LHCN-M2 (cell line): ENCODE results near the gene ERH. TPM values are rescaled to one million over a fixed set of nuclear protein-coding genes. Genes with fewer than 3 reads are reported as not detected.

ENCODE experiments used
- DNase-seq: peaks from one replicate; pipeline ENCODE4 v3.0.0-alpha.2; 2012; ENCODE audit warnings: low read depth
- total RNA-seq: library from RNA; depleted of rRNA; stranded (reverse); fragments of >200 nt; gene quantifications from 2 replicates; pipeline ENCODE4 v1.2.3, GENCODE V29; 2014

The ERH gene
- total RNA-seq, 1 experiment from 2014 or later = 147 TPM

DNA sequence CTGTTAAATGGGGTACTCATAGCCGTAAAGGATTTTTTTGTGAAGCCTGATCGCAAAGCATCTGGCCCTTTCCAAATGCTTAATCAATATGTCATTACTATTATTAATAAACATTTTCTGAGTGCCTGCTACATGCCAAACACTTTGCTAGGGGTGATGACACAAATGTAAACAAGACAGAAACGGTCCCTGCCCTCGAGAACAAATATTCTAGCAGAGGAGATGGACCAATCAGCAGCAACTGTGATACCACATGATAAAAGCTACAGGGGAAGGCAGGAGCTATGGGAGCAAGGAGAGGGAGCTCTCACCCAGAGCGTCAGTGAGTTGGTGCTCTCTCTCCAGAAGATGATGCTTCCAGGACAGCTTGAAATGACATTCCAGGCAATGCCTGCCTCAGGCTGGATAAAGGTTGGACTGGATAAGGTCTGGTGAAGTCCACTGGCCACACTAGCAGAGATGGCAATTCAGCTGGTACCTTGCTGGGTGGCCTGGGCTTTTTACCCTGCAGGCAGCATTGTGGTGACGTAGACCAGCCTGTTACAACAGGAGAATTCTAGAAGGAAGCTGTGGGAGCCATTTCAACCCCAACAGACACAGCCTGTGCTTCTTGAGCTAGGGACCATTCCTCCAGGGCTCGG, 41.1 kb downstream of the ERH start:
- DNase-seq = no peak

- DNase-seq = peak; percentile 15
These were observed 42.4 kb downstream of the ERH start for GRCh38 chr14:69355607-69356281.

- no peak for DNase-seq
These were observed 42.9 kb downstream of the ERH start for GRCh38 chr14:69355154-69355597.

- DNase-seq = no peak
These were observed 43.5 kb downstream of the ERH start for GRCh38 chr14:69354383-69355153.

DNA sequence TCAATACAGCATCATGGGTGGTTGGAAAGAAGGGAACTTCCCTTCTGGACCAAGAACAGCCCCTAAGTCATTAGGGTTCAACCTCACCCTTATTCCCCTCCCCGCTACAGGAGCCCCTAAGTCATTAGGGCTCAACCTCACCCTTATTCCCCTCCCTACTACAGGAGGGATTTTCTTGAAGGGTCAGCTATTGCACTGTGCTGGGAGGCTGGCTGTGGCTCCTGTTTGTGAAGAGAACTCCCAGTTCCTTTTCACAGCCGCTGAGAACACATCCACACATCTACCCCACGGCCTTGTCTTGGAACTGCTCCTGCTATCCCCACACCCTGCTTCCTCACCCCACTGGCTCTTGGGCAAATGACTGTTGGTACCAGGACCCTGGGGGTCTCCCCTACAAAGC, 44.9 kb downstream of the ERH start:
- no peak for DNase-seq

DNA sequence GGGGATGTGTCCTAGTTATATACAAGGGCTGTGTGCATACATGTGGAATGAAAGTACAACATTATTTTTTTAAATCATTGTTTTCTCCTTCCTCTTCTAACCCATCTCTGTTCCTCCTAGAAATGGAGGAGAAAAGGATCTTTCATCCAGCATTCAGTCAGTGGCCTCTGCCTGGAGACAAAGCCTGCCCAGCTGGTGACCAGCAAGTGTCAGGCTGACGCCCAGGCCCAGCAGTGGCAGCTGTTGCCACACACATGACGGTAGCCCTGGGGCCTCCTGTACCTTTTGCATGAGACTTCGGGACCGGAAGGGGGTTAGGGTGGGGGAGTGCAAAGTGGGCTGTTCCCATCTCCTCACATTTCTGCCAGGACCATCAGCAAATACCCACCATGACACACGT, 46.2 kb downstream of the ERH start:
- DNase-seq = no peak

DNA sequence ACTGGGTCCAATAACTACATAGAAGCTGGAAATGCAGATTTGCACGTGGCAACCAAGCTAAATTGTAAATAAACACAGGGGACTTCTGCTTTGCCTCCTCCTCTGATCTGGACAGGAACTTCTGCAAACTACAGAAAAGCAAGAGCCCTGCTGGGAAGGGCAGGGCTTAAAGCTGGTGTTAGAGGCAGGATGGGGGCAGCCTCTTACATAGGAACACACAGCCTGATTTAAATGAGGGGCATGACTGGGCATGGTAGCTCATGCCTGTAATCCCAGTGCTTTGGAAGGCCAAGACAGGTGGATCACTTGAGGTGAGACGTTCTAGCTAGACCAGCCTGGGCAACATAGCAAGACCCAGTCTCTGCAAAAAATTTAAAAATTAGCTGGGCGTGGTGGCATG, 46.7 kb downstream of the ERH start:
- no peak for DNase-seq

- DNase-seq = no peak
These were observed 47.2 kb downstream of the ERH start for GRCh38 chr14:69350892-69351291.

- no peak for DNase-seq
These were observed 48.9 kb downstream of the ERH start for GRCh38 chr14:69349091-69349777.

- DNase-seq = no peak
These were observed 51.4 kb downstream of the ERH start for GRCh38 chr14:69346710-69347109.

DNA sequence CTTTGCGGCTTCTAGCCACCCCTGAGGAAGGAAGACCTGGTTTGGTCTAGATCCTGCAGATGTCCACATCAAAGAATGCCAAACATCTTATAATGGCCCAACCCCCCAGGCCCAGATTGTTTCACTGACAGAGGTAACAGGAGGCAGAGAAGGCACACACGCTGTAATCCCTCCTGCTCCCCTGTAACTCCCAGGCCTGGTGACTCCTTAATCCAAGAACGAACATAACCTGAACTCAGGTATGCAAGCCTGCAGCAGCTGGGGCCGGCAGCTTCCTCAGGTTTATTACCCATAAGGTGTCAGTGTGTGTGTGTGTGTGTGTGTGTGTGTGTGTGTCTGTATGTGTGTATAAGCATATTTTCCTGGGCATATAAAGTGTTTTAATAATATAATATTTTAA, 52.7 kb downstream of the ERH start:
- no peak for DNase-seq

GRCh38 chr14:69344171-69344570, 53.9 kb downstream of the ERH start:
- DNase-seq = no peak

GRCh38 chr14:69342928-69343525, 55.1 kb downstream of the ERH start:
- DNase-seq = no peak

GRCh38 chr14:69339426-69339825, 58.7 kb downstream of the ERH start:
- no peak for DNase-seq

- no peak for DNase-seq
These were observed 60.1 kb downstream of the ERH start for GRCh38 chr14:69337984-69338383.

GRCh38 chr14:69335371-69335771, 62.7 kb downstream of the ERH start:
- no peak for DNase-seq

DNA sequence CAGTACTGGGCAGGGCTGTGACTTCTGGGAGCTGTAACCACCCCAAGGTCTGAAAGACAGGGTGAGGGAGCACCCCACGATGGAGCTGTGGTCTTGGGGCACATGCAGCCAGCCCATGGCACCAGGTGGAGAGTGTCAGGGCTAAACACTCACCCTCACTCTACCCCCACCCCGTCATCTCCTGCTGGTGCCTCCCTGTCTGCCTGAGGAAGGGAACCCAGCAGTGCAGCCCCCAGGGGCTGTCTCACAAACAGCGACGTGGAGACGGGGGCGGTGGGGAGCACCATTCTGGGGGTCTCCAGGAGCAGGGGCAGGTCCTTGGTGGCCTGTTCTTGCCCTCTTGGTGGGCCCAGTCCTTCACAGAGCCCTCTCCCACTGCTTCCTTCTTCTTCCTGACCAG, 63.5 kb downstream of the ERH start:
- DNase-seq = no peak

- no peak for DNase-seq
These were observed 64.2 kb downstream of the ERH start for GRCh38 chr14:69333791-69334337.

GRCh38 chr14:69332782-69333395, 65.2 kb downstream of the ERH start:
- no peak for DNase-seq

DNA sequence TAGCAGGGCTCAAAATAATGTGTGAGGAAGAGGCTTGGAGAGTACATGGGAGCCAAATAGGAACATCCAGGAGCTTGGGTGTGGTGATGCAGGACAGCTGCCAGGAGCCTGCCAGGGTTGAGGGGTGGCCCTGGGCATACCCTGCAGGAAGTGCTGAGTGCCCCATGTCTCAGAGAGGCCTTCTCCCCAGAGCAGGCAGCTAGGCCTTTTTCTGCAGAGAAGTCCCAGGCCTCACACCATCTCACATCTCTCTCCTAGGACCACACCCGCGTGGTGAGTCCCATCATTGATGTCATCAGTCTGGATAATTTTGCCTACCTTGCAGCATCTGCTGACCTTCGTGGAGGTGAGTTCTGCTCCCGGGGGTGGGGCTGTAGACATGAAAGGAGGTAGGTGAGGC, 66.9 kb downstream of the ERH start:
- DNase-seq = no peak
